Lung (tissue), 12 donors: ENCODE data around the gene PHOSPHO1. TPM values are rescaled to one million over a fixed set of nuclear protein-coding genes. Genes with fewer than 3 reads are reported as not detected.
A peak's percentile ranks its signal among the peaks of the same experiment; 100 is the strongest.
"Not testable (repeated sequence)": the region's sequence is repeated elsewhere in the genome, so short reads cannot be mapped to it uniquely, and the experiment has no call there.

Experiments
- ATAC-seq: fragments of 200-7000 bp; cut with Tn5 transposase; one replicate; pipeline ENCODE4 v1.9.1; 2020; ENCODE audit warnings: moderate number of reproducible peaks; ENCODE audit not compliant: insufficient read depth, low FRiP score
- DNase-seq, 3 donors: peaks; one replicate each; pipeline ENCODE4 v3.0.0-alpha.2; 2013 to 2017
- H3K27ac ChIP-seq, 2 donors: one replicate each; pipeline ENCODE4 v1.5.1; 2013; ENCODE audit warnings: mild to moderate bottlenecking in 2 of 2, moderate library complexity in 2 of 2, control low read depth in 1 of 2, inconsistent platforms in 1 of 2, low read depth in 1 of 2, low read length in 1 of 2
- H3K27me3 ChIP-seq, 3 donors: one replicate each; pipeline ENCODE4 v1.5.1; 2013; ENCODE audit warnings: low read length in 2 of 3; ENCODE audit not compliant: control insufficient read depth in 3 of 3, insufficient read depth in 3 of 3
- H3K36me3 ChIP-seq, 4 donors: one replicate each; pipeline ENCODE4 v1.5.1; 2013; ENCODE audit warnings: low read length in 4 of 4, mild to moderate bottlenecking in 1 of 4, moderate library complexity in 1 of 4; ENCODE audit not compliant: control insufficient read depth in 4 of 4, insufficient read depth in 4 of 4
- H3K4me1 ChIP-seq, 5 donors: one replicate each; pipeline ENCODE4 v1.5.1; 2013; ENCODE audit warnings: low read length in 5 of 5, mild to moderate bottlenecking in 2 of 5, moderate library complexity in 1 of 5; ENCODE audit not compliant: control insufficient read depth in 5 of 5, insufficient read depth in 5 of 5
- H3K4me3 ChIP-seq: one replicate; pipeline ENCODE4 v1.5.1; 2013; ENCODE audit warnings: mild to moderate bottlenecking, control low read depth, moderate library complexity
- H3K9ac ChIP-seq, 2 donors: one replicate each; pipeline ENCODE4 v1.5.1; 2013; ENCODE audit warnings: low read length in 2 of 2, control low read depth in 1 of 2; ENCODE audit not compliant: insufficient read depth in 1 of 2
- H3K9me3 ChIP-seq, 4 donors: one replicate each; pipeline ENCODE4 v1.5.1; 2013; ENCODE audit warnings: low read length in 3 of 4, mild to moderate bottlenecking in 1 of 4, moderate library complexity in 1 of 4; ENCODE audit not compliant: control insufficient read depth in 4 of 4, insufficient read depth in 3 of 4
- WGBS, 2 donors: extraction: QIAGEN DNeasy Blood & Tissue Kit; methylation state at CpG; one replicate each; pipeline ENCODE4 v1.1.7; 2013; 5-methylcytosine and 5-hydroxymethylcytosine counted together
- polyA plus RNA-seq, 2 donors: library from polyadenylated mRNA; stranded (reverse); fragments of 200-250 nt; gene quantifications; one replicate each; pipeline ENCODE4 v1.2.1, GENCODE V29; 2013
- total RNA-seq, 2 donors: library from RNA; depleted of rRNA in 1 of 2; stranded (reverse); fragments of >200 nt in 1 of 2; gene quantifications; one replicate each; pipeline ENCODE4 v1.2.1, GENCODE V29; 2014 to 2021
- TF ChIP-seq, protein P1 (sequence below): IDR thresholded peaks from 2 replicates; pipeline ENCODE4 v1.5.1; 2012; ENCODE audit warnings: mild to moderate bottlenecking; ENCODE audit errors: control extremely low read depth, extremely low read depth
- donor health status: control.
- donor health status: control.
- donor health status: Bipolar disorder and iron deficiency.
- donor health status: healthy.
- donor health status: DM: yes; HTN: yes; CAD: no.

PHOSPHO1 gene
- total and polyA plus RNA-seq, 4 donors, result 0.37 to 10.2 (median 1.9) TPM

- Histone ChIP-seq H3K4me3 (peak overlapping the region; percentile 56), H3K4me1 (peaks cover 0 to 6% (median 0%) of the 10 kb centered on the region in 5 donors), H3K9ac (peak overlapping the region; percentile 58 to 98), H3K9me3 (no peaks in the 10 kb centered on the region), H3K27me3 (no peaks in the 10 kb centered on the region), H3K36me3 (no peaks in the 10 kb centered on the region), H3K27ac (peak overlapping the region; percentile 95 to 97)
- TF ChIP-seq, protein P1, sequence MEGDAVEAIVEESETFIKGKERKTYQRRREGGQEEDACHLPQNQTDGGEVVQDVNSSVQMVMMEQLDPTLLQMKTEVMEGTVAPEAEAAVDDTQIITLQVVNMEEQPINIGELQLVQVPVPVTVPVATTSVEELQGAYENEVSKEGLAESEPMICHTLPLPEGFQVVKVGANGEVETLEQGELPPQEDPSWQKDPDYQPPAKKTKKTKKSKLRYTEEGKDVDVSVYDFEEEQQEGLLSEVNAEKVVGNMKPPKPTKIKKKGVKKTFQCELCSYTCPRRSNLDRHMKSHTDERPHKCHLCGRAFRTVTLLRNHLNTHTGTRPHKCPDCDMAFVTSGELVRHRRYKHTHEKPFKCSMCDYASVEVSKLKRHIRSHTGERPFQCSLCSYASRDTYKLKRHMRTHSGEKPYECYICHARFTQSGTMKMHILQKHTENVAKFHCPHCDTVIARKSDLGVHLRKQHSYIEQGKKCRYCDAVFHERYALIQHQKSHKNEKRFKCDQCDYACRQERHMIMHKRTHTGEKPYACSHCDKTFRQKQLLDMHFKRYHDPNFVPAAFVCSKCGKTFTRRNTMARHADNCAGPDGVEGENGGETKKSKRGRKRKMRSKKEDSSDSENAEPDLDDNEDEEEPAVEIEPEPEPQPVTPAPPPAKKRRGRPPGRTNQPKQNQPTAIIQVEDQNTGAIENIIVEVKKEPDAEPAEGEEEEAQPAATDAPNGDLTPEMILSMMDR, result no peak
- 6 to 7% methylated on average over 8 of the region's 8 CpGs for WGBS, 2 donors
- ATAC-seq (peak; percentile 3), DNase-seq (no peak)
These were observed 39.1 kb downstream of the PHOSPHO1 start for GRCh38 chr17:49191409-49191916.

- DNase-seq (peak in 1 of 3 donors; percentile 3), ATAC-seq (no peak)
- Histone ChIP-seq H3K36me3 (no peaks in the 10 kb centered on the region), H3K4me3 (no peak overlapping the region), H3K27ac (no peak overlapping the region), H3K4me1 (peaks cover 0 to 6% (median 0%) of the 10 kb centered on the region in 5 donors), H3K27me3 (no peaks in the 10 kb centered on the region), H3K9ac (no peak overlapping the region), H3K9me3 (no peaks in the 10 kb centered on the region)
- TF ChIP-seq, protein P1, result no peak
- WGBS, 2 donors, result 51 to 54% methylated on average over 4 of the region's 4 CpGs
These were observed 39.7 kb downstream of the PHOSPHO1 start for GRCh38 chr17:49190932-49191331.

- Histone ChIP-seq H3K27me3 (no peaks in the 10 kb centered on the region), H3K36me3 (no peaks in the 10 kb centered on the region), H3K27ac (no peak overlapping the region), H3K4me3 (no peak overlapping the region), H3K9ac (no peak overlapping the region), H3K4me1 (peaks cover 0 to 5% (median 0%) of the 10 kb centered on the region in 5 donors), H3K9me3 (peaks cover 0 to 9% (median 0%) of the 10 kb centered on the region in 4 donors)
- WGBS, 2 donors, result 88 to 97% methylated on average over 3 of the region's 3 CpGs
- ATAC-seq (no peak), DNase-seq (no peak)
- TF ChIP-seq, protein P1, result no peak
These were observed 43.3 kb downstream of the PHOSPHO1 start for GRCh38 chr17:49187301-49187700.

GRCh38 chr17:49185381-49185780 is 45.2 kb downstream of the PHOSPHO1 start:
- not testable (repeated sequence) for H3K4me3 ChIP-seq, H3K4me1 ChIP-seq, H3K9me3 ChIP-seq, H3K27ac ChIP-seq, ATAC-seq, DNase-seq, H3K27me3 ChIP-seq, H3K9ac ChIP-seq, H3K36me3 ChIP-seq
- WGBS, 2 donors, result 94 to 98% methylated on average over 1 of the region's 1 CpG

DNA sequence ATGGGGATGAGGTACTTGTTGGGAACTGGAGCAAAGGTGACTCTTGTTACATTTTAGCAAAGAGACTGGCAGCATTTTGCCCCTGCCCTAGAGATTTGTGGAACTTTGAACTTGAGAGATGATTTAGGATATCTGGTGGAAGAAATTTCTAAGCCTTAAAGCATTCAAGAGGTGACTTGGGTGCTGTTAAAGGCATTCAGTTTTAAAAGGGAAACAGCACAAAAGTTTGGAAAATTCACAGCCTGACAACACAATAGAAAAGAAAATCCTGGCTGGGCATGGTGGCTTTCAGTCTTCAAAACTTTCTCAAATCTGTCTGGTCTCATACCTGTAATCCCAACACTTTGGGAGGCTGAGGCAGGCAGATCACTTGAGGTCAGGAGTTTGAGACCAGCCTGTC is 46.1 kb downstream of the PHOSPHO1 start:
- not testable (repeated sequence) for H3K27me3 ChIP-seq, DNase-seq, H3K36me3 ChIP-seq, H3K27ac ChIP-seq, H3K9ac ChIP-seq, H3K4me1 ChIP-seq, H3K4me3 ChIP-seq, ATAC-seq, H3K9me3 ChIP-seq
